Right hindlimb (tissue), 1 donor: ENCODE measurements around the gene MT1H.
"Not testable (repeated sequence)": the region's sequence is repeated elsewhere in the genome, so short reads cannot be mapped to it uniquely, and the experiment has no call there.

Experiments used
- DNase-seq: peaks from one replicate; pipeline ENCODE4 v3.0.0-alpha.2; 2018

The MT1H gene

DNA sequence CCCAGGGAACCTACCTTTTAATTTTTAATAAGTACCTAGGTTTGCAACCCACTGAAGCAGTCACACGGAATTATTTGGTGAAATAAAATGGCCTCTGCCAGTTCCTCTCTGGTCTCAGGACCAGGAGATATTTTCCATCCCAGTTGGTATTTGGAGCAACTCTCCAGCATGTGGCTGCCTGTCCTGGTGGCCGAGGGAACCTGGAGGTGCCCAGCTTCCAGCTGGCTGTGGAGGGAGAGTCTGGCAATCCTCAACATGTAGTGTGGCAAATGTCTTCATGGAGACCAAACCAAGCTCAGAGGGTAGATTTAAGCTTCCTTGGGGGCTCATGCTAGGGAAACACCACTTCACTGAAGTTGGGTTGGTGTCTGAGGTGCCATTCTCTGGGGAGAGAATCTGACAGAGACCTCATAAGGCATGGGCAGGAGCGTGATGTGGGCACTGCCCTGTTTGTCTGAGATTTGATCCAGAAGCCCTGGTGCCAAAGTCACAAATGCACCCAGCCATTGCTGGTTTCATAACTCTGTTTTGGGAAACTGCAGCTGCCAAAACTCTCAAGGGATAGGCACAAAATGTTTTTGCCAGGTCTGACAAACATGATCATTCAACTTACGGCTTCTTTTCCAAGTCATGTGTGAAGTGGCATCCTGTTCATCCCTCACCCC, 15.4 kb downstream of the MT1H start:
- DNase-seq = no peak

- DNase-seq = no peak
Observed at GRCh38 chr16:56686758-56687157, 17.1 kb downstream of the MT1H start.

DNA sequence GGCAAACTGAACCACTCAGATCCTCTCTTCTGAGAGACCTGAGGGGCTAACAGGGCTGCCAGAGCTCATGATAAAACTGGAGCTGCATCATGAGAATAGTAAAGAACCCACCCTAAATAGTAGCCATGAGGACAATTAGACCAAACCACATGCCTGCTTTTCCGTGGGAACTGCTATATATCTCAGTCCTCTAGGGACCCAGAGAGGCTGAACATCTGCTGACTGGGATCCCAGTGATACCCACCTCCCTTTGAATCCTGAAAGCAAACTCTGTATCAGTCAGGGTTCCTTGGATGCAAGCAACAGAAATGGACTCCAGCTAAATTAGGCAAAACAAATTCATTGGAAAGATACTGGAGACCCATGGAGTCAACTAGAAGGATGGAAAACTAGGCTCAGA, 19.1 kb downstream of the MT1H start:
- DNase-seq = no peak

- no peak for DNase-seq
Observed at GRCh38 chr16:56689171-56689570, 19.6 kb downstream of the MT1H start.

GRCh38 chr16:56690420-56691122, 21.0 kb downstream of the MT1H start:
- DNase-seq = no peak

- no peak for DNase-seq
Observed at GRCh38 chr16:56691885-56692284, 22.3 kb downstream of the MT1H start.

DNA sequence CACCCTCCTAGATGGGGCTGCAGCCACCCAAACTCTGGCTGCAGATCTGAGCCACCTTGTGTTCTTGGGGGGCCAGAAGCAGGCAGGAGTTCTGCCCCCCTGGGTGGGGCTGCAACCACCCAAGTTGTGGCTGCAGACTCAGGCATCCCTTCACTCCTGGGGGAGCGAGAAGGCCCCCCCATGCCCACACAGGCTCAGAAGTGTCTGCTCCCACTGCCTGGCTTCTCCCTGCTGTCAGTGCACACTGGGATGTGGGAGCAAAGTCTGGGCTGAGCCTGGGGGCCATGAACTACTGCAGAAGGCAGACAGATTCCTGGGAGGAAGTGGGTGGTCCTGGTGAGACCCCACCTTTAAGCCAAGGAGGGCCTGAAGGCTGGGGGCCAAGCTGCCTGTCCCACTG, 25.6 kb downstream of the MT1H start:
- DNase-seq = no peak

DNA sequence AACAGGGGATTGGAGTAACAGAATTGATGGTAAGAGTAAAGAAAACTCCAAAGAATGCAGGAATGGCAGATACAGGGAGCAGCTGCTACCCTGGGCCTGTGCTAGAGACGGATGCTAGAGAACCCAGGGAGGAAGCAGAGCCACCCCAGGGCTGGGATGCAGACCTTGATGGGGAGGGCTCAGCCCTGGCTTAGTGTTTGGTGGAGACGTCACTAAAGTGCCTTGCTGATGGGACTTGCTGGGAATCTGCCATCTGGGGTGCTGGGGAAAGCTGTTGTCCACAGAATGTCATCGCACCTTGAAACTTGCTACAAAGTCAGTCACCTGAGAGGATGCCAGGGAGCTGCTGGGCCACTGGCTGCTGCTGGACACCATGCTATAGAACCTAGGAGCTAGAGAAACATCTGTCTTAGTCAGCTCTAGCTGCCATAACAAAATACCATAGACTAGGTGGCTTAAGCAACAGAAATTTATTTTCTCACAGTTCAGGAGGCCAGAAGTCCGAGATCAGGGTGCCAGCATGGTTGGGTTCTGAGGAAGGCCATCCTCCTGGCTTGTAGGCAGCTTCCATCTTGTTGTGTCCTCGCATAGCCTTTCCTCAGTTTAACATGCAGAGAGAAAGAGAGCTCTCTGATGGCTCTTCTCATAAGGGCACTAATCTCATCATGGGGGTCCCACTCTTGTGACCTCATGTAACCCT, 28.0 kb downstream of the MT1H start:
- no peak for DNase-seq

GRCh38 chr16:56700195-56700594, 30.6 kb downstream of the MT1H start:
- no peak for DNase-seq

- DNase-seq = no peak
Observed at GRCh38 chr16:56700631-56701030, 31.0 kb downstream of the MT1H start.

- no peak for DNase-seq
Observed at GRCh38 chr16:56701534-56701933, 31.9 kb downstream of the MT1H start.

DNA sequence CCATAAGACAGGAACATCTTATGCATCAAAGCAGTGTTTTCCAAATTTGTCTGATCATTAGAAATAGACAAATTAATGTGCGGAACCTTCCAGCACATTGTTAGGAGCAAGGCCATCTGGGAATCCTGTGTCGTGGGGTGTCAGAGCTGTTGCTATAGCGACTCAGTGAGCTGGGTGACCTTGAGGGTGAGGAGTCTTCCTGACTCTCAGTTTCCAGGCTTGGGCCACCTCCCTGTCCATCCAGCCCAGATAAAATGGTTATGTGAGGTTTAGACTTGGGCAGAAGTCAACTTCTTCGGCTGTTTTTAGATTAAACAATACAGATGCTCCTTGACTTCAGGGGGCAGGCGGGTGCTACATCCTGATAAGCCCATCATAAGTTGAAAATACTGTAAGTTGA, 33.2 kb downstream of the MT1H start:
- DNase-seq = no peak

DNA sequence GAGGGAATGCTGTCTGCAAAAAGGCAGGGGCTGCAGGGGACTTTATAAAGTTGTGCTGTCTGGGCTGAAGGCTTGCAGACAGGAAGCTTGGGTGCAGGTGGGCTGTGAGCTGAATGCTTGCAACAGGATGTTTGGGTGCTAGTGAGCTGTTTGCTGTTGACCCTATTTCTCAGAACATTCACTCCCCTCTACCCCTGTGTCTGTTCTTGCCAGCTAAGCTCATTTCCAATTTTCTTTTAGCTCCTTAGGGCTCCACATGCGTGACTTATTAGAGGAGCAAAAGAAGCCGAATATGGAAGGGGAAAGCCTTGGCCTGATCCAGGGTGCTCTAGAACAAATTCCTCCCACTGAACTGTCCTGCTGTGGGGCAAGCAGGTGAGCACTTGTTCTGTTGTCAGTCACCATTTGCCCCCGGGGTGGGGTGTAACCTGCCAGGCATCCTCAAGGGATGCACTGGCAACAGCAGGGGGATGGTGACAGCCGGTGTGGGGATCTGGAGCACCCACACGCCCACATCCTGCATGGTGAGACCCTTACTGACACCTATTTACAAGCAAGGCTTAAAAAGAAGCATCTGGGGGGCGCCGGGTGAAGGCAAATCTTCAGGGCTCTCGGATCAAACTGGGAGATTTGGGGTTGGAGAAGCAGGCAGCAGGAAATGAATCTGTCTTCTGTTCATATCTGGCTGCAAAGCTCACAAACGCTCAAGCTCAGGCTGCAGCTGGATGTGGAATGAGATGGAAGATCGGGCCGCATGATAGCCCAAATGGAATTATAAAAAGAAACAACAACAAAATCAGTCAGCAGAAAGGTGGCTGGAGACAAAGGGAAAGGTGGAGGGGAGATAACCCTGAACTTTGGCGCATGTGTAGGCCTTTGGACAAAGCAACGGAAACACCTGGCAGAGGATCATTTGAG, 39.2 kb downstream of the MT1H start:
- no peak for DNase-seq

GRCh38 chr16:56709443-56710040, 39.9 kb downstream of the MT1H start:
- no peak for DNase-seq

- no peak for DNase-seq
Observed at GRCh38 chr16:56710181-56710737, 40.6 kb downstream of the MT1H start.

DNA sequence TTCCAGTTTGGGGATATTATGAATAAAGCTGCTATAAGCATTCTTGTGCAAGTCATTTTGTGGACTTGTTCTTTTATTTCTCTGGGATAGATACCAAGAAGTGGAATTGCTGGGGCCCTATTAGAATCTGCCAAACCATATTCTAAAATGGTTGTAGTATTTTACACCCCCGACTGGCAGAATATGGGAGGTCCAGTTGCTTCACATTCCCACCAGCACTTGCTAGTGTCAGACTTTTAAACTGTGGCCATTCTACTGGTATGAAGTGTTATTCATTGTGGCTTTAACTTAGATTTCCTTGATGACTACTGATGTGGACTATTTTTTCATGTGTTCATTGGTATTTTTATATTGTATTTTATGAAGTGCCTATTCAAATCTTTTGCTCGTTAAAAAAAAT, 42.2 kb downstream of the MT1H start:
- DNase-seq = no peak

GRCh38 chr16:56713794-56714193, 44.2 kb downstream of the MT1H start:
- no peak for DNase-seq

GRCh38 chr16:56715126-56715525, 45.5 kb downstream of the MT1H start:
- DNase-seq = no peak

DNA sequence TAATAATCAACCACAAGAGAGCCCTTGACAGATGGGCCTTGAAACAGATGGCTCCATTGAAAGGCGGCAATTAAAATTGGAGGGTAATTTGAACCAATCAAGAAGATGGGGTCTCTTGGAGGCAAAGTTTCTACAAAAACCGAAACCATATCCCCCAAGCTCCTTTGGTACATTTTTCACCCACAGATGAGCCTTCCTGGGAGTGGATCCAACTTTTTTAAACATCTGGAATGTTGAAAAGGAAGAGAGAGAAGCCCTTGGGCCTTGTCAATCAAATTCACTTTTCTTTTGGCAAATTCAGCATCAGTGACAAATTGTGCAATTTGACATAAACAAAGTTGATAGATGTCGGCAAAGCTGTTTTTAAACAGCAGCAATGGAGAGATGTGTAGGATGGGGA, 47.1 kb downstream of the MT1H start:
- no peak for DNase-seq

GRCh38 chr16:56717532-56717931, 47.9 kb downstream of the MT1H start:
- DNase-seq = not testable (repeated sequence)
